ENCODE data around the gene SYCP3.

SYCP3 gene

GRCh38 chr12:101738920-101739665, at the start of gene SYCP3:
TSS of gene SYCP3 (minus strand) at chr12:101739462. CDS start at chr12:101737935, 1,527 bp downstream.
- no peak for DNase-seq (ENCODE audit: low read depth in 3 of 3)

DNA sequence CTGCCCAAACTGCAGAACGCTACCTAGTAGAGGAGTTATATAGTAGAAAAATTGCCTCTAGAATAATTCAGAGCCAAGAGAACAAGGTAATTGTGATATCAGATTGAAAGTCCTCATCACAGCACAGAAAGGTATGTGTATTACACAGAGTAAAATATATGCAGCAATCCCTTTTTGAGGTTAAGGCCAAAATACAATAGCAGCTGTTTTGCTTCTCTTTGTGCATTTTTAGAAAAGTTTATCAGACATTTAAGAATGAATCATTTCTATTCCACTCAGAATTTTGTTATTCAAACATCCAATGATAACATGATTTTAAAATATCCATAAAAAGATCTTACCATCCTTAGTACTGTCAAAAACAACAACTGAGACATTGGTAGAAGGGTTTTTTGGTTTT, 46.4 kb upstream of the SYCP3 start:
- no peak for DNase-seq (ENCODE audit: low read depth in 3 of 3)

DNA sequence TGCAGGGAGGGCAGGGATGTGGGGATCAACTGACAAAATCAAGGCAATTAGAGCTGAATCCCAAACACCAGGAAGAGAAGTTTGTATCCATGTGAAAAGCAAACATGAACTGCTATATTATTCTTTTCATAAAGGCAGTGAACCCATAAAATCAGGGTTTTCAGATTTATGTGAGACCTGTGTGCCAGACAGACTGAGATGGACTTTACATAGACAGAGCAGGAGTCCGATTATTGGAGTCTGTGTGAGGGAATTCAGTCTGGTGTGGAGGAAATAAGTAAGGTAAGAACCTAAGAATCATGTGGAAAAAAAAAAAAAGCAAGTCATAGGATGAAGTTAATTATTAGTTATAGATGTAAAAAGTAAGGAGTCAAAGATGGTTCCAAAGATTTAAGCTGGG, 45.1 kb upstream of the SYCP3 start:
- DNase-seq (ENCODE audit: low read depth in 3 of 3): no peak

DNA sequence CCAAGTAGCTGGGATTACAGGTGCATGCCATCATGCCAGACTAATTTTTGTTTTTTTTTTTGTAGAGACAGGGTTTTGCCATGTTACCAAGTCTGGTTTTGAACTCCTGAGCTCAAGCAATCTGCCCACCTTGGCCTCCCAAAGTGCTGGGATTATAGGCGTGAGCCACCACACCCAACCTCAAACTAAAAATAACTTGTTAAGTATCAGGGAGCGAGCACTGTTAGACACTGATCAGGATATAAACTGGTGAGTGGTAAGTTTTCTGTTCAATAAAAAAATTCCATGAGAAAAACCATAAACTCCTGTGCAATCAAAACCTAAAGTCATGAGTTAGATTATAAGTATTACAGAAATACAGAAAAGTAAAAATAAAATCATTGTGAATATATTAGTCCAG, 44.6 kb upstream of the SYCP3 start:
- no peak for DNase-seq (ENCODE audit: low read depth in 3 of 3)

GRCh38 chr12:101783150-101783549, 43.9 kb upstream of the SYCP3 start:
- no peak for DNase-seq (ENCODE audit: low read depth in 3 of 3)

- DNase-seq (ENCODE audit: low read depth in 3 of 3): no peak
Observed at GRCh38 chr12:101782273-101782731, 43.0 kb upstream of the SYCP3 start.

DNA sequence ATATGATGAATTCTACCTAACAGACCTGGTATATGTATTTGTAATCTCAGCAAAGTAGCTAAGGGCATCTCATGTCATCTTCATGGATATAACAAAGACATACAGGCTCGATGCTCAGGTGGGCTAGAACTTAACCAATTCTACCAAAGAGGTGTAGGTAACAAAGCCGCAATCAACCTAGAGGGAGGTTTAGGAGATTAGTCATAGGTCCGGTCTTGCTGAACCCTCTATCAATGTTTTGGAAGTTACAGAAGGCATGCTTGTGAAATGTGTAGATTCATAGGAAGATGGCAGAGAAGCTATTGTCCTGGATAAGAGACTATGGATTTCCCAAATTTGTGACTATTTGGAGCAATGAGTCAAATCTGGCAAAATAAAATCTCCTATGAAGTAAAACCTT, 42.6 kb upstream of the SYCP3 start:
- DNase-seq (ENCODE audit: low read depth in 3 of 3): no peak

DNA sequence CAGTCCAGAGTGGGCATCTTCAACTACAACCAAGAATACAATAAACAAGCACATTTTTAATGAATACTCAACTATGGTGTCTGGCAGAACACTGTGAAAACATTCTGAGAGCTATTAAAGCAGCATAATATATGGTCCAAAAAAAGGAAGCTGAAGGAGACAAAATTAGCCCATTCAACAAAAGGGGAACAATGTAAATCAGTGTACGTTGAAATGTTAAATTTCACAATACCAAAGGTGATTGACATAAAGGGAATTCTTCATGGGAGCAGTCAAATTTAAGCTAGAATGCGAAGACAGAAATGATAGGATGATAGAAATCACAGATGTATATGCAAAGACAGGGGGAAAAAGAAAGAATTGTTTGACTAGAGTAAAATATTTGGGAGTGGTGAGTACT, 41.3 kb upstream of the SYCP3 start:
- no peak for DNase-seq (ENCODE audit: low read depth in 3 of 3)

DNA sequence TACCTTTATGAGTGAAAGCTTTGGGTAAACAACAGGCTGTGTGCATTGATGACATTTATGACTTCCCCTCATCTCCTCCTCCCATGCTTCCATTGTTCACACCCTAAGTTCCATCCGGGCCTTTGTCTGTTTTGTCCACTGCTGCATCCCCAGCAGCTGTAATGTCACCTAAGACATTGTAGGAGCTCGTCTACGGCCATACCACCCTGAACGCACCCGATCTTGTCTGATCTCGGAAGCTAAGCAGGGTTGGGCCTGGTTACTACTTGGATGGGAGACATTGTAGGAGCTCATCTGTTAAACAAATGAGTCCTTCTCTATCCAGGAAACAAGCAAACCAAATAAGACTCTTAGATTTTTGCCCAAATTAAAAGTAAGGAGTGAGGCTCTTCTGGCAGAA, 40.4 kb upstream of the SYCP3 start:
- no peak for DNase-seq (ENCODE audit: low read depth in 3 of 3)

GRCh38 chr12:101779200-101779599, 39.9 kb upstream of the SYCP3 start:
- no peak for DNase-seq (ENCODE audit: low read depth in 3 of 3)

DNA sequence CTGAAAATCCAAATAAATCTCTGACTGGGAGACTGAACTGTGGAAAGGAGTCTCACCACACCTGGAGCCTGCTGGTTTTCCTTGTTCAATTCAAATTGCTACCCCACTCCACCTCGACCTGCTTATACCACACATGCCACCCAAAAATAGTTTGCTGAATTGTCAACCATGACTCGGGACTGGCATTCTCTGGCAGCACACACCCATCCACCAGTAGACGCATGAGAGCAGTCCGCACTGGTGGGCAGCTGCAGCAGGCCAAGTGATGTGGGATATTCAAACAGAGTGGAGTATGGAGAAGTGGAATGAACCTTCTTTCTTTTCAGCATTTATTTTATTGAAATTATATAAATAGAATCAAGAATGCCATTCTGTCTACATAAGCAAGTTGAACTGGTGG, 38.7 kb upstream of the SYCP3 start:
- DNase-seq (ENCODE audit: low read depth in 3 of 3): no peak

DNA sequence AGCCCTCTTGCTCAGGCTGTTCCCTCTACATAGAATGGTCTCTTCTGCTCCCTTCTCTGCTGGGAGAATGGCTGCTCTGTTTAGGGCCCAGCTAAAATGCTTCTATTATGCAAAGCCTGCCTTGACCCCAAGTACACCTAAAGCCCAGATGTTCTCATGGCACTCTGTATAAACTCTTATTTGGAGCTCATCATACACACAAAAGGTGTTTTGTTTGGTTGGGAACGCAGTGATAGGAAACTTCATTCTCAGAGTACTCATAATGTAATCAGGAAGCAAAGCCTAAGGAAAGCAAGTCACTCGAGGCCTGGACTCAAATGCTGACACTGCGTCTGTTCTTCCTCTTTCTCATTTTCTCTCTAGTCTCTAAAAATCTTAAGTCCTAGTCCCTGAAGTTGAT, 38.2 kb upstream of the SYCP3 start:
- DNase-seq (ENCODE audit: low read depth in 3 of 3): no peak

DNA sequence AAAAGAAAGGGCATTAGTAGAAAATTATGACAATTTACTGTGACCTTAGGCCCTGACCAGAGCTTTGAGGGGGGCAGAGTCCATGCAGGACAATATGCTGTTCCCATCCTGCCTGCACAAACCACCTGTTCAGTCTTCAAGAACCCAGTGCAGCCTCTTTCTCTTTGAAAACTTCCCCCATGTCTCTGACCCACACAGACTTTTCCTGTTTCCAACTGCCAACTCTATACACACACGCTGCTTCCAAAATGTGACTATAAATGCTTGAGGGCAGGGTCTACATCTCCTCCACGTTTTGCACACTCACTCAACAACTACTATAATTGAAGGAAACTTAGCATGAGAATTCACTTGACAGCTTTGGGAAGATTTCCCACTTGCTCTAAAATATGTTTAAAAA, 36.6 kb upstream of the SYCP3 start:
- DNase-seq (ENCODE audit: low read depth in 3 of 3): no peak

- DNase-seq (ENCODE audit: low read depth in 3 of 3): peak; percentile 12 to 40 (median 36)
Observed at GRCh38 chr12:101773650-101774162, 34.4 kb upstream of the SYCP3 start.

- no peak for DNase-seq (ENCODE audit: low read depth in 3 of 3)
Observed at GRCh38 chr12:101772012-101772775, 32.9 kb upstream of the SYCP3 start.

DNA sequence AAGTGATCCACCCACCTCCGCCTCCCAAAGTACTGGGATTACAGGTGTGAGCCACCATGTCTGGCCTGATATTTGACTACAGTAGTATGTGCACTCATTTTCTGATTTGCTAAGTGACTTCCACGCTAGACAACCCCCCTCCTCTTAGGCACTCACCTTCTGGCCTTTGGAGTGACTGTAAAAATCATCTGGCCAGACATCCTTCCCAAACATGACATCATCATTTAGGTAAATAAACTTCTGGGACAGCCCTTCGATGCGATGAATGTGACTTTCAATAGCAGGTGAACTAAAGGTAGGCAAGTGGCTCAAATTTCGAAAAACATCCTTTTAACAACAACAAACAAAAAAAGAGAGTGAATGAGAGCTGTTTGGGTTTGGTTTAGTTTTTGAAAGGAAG, 30.6 kb upstream of the SYCP3 start:
- no peak for DNase-seq (ENCODE audit: low read depth in 3 of 3)

DNA sequence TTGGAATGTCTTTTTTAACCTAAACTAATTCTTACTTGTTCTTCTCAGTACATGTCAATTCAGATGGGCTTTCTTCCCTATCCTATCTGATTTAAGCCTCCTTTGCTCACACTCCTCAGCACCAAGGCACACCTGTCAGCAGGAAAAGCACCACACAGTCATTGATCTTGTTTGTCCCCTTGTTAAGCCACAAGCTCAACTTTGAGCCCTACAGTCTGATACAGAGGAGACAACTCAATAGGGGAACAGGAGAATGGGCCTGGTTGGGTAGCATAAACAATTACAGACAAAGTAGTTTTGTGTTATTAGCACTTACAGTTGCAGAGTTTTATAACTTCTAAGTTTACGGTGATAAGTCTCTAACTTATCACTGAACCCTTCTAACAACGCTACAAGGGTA, 29.5 kb upstream of the SYCP3 start:
- DNase-seq (ENCODE audit: low read depth in 3 of 3): no peak

DNA sequence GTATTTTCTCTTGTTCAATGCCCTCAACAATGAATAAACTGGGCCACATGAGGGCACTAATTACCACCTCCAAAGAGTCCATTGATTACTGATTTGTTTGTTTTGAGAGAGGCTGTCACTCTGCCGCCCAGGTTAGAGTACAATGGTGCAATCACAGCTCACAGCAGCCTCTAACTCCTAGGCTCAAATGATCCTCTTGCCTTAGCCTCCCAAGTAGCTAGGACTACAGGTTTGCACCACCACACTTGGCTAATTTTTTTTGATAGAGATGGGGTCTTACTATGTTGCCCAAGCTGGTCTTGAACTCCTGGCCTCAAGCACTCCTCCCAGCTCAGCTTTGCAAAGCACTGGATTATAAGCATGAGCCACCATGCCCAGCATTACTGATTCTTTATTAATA, 28.3 kb upstream of the SYCP3 start:
- no peak for DNase-seq (ENCODE audit: low read depth in 3 of 3)

- no peak for DNase-seq (ENCODE audit: low read depth in 3 of 3)
Observed at GRCh38 chr12:101764051-101764792, 25.0 kb upstream of the SYCP3 start.

DNA sequence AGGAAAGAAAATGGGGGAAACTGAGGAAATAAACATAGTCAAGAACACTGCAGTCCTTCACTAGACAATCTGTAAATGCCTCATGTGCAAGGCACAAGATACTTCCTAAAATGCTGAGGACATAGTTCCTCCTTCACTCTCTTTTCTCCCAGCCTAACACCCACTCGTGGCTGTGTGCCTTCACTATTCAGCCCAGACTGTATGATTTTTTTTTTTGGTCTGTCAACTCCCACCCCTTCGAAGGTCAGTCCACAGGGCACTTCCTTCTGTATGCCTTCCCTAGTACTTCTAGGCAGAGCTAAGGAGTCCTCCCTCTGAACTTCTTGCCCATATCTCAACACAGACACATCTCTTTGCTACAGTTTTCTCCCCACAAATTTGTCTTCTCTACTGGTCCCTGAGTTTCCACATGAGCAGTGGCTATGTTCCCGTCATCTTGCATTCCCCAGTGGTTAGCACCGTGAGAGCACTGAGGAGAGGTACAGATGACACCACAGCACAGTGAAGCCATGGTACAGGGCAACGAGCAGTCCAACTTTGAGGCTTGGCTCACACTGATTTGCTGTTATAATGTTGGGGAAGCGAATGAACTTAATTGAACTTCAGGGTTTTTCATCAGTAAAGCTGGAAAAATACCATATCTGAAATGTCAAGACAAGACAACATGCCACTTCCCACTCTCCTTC, 24.1 kb upstream of the SYCP3 start:
- no peak for DNase-seq (ENCODE audit: low read depth in 3 of 3)

- no peak for DNase-seq (ENCODE audit: low read depth in 3 of 3)
Observed at GRCh38 chr12:101761781-101762180, 22.5 kb upstream of the SYCP3 start.

- DNase-seq (ENCODE audit: low read depth in 3 of 3): no peak
Observed at GRCh38 chr12:101761350-101761749, 22.1 kb upstream of the SYCP3 start.

Measured in stimulated activated CD4-positive, alpha-beta T cell treated with anti-CD3 and anti-CD28 coated beads, TNF-alpha, amount 100 ng/mL, for 4 hours (primary cell).